IPS-11a (cell line): ENCODE measurements around the gene TMEM126A.
"Not testable (repeated sequence)": the region's sequence is repeated elsewhere in the genome, so short reads cannot be mapped to it uniquely, and the experiment has no call there.

ENCODE experiments used
- H3K4me3 ChIP-seq: one replicate; pipeline ENCODE4 v1.5.1; 2013; ENCODE audit warnings: low read depth, low read length, control low read depth

Gene TMEM126A

DNA sequence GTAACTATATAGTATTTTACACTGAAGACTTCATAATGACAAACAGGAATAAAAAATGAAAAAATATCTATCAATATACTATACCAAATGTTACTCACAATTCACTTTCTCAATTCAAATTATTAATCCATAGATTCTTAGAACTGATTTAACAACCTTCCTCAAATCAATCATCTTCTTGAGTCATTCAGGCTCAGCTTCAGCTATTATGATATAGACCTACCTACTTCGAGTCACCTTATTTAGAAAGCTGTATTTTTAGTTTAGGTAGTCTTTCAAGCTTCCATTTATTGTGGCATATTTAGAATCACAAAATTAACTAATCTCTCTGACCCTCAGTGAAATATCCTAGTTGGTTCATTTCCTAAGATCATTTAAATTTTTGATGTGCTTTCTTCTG lies 9.0 kb downstream of the TMEM126A start:
- no peak overlapping the region for H3K4me3 ChIP-seq

DNA sequence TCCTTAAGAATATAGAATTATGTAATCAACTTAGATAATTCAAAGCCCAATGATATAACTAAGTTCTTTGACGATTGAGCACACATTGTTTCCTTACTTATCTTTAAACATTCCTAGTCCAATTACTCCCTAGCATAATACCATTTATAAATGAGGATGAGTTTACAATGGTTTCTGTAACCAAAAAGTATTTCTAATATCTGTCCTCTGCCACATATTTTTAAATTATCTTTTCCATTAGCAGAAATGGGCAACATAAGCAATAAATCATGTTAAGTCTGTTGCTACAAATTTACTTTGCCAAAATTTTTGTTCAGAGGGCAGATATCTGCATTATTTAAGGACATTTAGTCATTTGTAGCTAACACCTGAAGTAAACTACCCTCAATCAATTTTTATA lies 10.4 kb downstream of the TMEM126A start:
- no peak overlapping the region for H3K4me3 ChIP-seq

DNA sequence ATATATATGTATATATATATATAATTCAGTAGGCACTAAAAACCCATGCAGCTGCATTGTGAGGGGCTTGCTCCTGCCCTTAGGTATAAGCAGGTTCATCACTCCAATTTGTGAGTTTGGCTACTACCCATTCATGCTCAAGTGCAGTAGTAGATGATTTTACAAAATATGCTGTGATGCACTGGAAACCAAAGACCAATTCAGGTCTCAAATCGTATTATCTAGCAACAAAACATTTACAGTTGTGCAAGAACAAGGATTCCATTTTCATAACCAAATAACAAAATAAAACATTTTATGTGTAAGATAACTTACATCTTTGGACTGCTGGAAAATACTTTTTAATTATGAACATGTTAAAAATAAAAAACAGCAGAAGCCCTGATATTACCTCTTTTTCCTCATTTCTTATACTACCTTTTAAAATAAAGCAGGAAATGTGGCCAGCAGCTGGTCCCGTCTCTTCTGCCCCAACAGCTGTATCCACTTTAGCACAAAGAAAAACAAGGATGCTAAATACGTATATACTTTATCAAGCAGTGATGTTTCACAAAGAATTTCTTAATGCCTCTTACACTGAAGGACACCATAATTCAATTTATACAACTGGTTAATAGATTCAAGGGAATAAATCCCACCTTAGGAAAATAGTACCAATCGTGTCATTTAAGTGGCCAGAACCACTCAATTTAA lies 14.4 kb downstream of the TMEM126A start:
- peak overlapping the region; percentile 96 for H3K4me3 ChIP-seq

DNA sequence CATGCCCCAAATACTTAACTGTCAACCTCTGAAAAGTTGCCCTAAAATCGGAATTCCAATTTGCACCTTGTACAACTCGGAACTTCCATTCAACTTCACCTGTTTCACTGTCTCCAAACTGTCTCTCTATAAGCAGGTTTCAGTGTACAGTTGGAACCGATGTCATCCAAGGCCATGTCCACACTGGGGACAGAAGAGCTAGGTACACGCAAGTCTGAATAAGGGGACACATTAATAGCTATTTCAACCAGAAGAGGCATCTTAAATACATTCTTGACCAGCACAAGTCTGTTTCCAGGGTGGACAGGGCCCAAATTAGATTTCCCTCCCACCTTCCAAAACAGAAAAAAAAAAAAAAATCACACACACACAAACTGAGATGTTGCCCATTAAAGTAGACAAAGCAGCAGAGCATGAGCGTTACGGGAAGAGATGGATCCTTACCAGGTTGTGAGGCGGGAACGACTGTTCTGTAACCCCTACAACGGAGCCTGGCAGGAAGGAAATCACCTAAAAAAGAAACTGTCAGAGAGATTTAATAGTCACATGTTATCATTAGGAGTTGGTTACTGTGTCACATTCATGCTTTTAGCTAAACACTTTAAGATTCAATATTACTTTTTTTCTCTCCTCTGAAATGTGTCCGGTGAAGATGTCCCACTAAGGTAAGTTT lies 15.4 kb downstream of the TMEM126A start:
- peak overlapping the region; percentile 96 for H3K4me3 ChIP-seq

DNA sequence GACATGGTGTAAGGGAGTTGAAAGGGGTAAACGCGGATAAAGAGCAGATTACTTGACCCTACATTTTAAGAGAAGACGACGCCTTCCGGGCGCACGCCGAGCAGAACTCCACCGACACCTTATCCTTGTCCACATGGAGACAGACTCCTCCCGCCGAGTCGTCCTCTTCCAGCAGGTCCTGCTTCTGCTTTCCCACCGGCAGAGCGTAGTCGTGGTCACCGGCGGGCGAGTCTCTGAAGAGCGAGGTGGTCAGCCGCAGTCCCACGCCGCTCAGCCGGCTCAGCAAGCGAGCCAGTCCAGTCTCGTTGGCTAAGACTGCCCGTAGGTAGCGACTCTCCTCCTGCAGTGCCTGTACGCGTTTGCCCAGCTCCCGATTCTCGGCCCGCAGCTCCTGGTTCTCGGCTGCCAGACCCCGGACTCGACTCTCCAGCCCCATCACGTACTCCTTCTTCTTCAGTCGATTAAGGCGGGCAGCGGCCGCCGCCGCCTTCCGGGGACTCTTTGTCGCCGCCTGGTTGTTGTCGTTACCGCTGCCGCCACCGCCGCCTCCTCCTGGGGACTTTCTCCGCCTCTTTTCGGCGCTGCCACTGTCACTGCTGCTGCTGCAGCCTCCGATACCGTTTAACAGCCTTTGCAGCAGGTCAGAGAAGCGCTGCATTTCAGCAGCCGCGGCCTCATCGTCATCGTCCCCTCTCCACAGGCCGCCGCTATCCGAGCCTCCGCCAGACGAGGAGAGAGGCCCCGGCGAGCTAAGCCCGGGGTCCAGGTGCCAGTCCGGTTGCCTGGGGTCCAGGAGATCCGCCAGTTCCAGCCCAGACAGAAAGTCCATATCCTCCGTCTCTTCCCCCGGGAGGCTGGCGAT lies 16.2 kb downstream of the TMEM126A start:
- H3K4me3 ChIP-seq: peak overlapping the region; percentile 96

DNA sequence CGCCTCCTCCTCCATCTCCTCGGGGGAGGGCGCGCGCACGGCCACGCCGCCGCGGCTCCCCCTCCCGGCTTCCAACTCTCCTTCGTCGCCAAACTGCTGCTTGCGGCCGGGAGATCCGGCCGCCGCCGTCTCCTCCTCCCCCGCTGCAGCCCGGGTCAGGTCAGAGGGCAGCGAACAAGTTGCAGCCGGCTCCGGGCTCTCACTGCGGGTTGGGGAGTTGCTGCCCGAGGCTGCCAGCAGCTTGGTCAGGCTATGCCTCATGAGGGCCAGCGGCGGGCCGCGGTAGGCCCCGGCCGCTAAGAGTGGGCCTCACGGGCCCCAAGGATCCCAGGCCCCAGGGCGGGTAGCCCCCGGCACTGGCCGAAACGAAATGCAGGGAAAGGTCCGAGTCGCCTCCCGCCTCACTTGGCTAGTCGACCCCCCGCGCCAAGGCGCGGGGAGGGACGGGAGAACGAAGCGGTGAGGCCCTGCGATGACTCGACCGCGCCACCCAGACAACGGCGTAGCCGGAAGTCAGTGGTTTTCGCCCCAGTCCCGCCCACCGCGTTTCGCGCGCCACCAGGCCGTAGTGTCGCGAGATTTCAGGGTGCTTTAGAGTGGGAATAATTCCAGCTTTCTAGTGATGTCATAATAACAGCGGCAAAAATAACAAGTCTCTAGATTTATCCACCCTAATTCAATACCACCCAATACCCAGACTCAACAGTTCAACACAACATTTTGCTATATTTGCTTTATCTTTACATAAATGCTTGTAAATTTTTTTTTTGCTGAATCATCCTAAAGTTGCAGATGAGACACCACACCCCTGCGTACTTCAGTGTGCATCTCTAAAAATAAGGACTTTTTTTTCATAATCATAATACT lies 17.1 kb downstream of the TMEM126A start, which contains the start of gene CREBZF:
TSS of gene CREBZF (minus strand) at position 515 of the 867 bp plus-strand sequence. CDS start at position 261, 254 bp downstream.
- H3K4me3 ChIP-seq: peak within 1 kb of the TSS; percentile 96

DNA sequence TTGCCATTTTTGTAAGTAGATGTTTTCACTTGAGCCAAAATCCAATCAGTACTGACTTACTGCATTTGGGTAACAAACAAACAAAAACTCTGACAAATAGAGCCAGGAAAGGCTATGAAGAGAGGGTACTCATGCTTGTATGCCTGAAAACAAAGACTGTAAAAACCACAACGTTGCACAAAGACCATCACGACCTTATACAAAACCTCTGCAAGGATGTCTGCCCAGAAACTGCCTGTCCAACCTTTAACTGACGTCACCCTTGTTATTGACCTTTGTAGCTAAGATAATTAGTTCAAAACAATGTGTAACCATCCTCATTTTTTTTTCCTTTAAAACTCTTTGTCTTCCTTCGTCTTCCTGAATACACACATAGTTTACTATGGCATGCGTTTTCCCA lies 18.0 kb downstream of the TMEM126A start:
- H3K4me3 ChIP-seq: no peak overlapping the region

DNA sequence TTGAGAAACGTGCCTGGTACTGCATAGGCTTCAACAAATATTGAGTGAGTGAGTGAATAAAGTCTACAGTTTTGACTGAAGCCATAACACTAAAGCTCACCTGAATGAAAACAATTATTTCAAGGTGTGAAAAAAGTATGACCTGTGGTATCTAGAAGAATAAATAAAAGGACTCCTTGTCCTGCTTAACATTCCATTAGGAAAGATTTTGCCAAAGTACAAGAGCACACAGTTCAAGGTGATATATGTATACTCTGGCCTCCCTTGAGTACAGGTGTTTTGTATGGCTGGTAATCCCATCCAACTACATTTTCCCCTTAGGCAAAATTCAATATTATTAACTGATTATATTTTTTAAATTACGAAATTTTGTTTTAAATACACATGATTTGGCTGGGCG lies 18.9 kb downstream of the TMEM126A start:
- H3K4me3 ChIP-seq: no peak overlapping the region

DNA sequence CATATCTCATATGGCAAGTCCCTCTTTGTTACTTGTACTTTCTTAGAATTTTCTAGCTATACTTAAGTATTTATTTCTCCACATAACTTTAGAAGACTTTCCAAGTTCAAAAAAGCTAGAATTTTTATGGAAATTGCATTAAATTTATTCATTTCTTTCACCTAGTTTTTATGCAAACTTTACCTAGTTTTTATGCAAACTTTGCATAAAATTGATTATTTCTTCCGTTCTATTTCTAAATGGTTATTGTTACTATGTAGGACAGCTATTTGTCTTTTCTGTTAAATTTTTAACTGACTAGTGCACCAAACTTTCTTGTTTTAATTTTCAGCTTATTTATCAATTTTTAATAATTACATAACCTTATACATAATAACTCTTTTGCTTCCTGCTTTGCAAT lies 20.4 kb downstream of the TMEM126A start:
- H3K4me3 ChIP-seq: no peak overlapping the region

DNA sequence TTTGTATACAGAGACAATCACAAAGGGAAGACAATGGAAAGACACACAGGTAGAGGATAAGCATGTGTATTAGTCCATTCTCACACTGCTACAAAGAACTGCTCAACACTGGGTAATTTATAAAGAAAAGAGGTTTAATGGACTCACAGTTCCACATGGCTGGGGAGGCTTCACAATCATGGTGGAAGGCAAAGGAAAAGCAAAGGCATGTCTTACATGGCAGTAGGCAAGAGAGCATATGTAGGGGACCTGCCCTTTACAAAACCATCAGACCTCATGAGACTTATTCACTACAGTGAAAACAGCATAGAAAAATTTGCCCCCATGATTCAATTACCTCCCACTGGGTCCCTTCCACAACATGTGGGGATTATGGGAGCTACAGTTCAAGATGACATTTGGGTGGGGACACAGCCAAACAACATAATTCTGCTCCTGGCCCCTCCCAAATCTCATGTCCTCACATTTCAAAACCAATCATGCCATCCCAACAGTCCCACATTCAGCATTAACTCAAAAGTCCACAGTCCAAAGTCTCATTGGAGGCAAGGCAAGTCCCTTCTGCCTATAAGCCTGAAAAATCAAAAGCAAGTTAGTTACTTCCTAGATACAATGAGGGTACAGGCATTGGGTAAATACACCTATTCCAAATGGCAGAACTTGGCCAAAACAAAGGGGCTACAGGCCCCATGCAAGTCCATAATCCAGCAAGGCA lies 23.3 kb downstream of the TMEM126A start:
- not testable (repeated sequence) for H3K4me3 ChIP-seq

DNA sequence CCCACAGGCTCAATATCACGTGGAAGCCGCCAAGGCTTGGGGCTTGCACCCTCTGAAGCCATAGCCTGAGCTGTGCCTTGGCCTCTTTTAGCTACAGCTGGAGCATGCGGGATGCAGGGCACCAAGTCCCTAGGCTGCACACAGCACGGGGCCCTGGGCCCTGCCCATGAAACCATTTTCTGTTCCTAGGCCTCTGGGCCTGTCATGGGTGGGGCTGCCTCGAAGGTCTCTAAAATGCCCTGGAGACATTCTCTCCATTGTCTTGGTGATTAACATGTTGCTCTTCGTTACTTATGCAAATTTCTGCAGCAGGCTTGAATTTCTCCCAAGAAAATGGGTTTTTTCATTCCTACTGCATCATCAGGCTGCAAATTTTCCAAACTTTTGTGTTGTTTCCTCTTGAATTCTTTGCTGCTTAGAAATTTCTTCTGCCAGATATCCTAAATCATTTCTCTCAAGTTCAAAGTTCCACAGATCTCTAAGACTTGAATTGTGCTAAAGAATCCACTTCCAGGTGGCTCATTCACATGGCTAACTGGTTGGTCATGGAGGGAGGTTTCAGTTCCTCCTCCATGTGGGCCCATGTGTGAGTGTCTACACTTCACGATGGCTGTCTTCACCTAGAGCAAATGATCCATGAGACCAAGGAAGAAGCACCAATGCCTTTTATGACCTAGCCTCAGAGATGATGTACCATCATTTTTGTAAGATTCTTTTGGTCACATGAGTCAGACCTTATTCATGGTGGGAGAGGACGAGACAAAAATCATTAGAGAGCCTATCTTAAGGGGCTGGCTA lies 24.5 kb downstream of the TMEM126A start:
- H3K4me3 ChIP-seq: no peak overlapping the region

DNA sequence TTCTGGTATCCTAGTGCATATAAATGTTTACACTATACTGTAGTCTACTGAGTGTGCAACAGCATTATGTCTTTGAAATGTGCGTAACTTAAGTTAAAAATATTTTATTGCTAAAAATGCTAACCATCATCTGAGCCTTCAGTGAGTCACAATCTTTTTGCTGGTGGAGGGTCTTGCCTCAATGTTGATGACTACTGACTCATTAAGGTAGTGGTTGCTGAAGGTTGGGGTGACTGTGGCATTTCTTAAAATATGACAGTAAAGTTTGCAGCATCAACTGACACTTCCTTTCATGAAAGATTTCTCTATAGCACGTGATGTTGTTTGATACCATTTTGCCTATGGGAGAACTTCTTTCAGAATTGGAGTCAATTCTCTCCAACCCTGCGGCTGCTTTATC lies 25.6 kb downstream of the TMEM126A start:
- no peak overlapping the region for H3K4me3 ChIP-seq

DNA sequence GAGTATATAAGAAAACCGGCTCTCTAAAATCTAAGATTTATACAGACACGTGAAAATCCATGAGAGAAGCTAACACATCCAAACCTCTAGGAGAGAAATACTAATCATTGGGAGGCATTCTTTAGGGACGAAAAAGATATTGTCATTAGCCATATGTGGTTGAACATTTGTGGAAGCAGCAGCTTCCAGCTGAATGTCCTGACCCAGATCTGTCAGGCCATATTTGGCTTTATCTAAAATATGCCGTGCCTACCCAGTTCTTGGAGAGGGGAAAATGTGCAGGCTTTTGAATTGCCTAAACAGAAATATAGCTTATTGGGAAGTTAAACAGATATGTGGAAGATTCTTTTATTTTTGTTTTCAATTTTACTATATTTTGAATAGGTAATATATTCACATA lies 31.8 kb downstream of the TMEM126A start:
- H3K4me3 ChIP-seq: no peak overlapping the region

DNA sequence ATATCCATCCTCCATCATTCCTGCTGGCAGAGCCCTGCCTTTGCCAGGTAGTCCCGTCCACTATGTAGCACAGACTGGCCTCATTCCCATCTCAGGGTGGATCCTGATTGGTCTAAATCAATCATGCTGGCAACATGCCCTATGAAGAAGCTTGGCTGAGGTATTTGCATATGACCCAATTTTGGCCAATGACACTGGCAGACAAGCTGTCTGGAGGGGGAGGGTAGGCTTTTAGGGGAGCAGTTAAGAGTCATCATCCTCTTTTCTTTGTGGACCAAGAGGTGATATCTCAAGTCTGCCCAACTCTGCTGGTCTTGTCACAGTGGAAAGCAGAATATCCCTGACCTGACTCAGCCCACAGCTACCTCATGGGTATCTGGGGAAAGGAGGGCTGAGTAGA lies 33.1 kb downstream of the TMEM126A start:
- no peak overlapping the region for H3K4me3 ChIP-seq

DNA sequence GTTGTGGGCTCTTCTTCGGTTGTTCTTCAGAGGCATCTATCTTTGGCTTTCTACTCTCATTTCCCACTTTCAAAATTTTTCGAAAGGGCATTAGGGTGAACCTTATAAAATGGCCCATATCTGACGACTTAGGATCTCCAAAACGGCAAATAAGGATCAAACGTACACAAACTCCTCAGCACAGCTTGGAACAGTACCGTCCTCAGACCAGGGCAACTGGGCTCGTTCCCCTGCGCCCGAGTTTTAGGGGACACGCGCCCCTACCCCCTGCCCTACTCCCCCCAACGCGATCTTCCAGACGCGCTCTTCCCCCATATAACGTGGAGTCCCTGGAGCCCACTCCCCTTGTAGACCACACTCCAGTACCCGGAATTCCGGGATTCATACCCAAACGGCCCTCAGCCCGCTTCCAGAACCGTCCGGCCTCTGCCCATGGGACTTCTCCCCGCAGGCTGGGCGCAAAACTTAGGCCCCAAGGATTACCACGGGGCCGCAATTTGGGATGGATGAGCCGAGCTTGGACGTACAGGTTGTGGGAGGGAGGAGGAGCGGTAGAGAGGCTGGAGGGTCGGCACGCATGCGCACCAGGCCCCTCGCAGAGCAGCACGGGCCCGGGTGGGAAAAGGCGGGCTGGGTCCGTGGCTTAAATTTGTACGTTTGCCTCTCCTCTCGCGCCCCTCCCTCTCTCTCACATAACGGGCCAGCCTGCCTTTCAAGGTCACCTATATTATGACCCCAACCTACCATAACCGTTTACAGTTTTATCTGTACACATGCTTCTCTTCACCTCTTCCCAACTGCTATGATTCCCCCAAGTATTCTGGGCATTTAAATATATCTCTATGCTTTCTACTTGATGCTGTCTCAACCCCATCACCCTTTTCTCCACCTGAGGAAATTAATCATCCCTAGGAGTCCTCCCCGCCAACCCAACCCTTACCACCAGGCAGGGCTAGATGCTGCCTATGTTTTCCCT lies 34.9 kb downstream of the TMEM126A start:
- no peak overlapping the region for H3K4me3 ChIP-seq

DNA sequence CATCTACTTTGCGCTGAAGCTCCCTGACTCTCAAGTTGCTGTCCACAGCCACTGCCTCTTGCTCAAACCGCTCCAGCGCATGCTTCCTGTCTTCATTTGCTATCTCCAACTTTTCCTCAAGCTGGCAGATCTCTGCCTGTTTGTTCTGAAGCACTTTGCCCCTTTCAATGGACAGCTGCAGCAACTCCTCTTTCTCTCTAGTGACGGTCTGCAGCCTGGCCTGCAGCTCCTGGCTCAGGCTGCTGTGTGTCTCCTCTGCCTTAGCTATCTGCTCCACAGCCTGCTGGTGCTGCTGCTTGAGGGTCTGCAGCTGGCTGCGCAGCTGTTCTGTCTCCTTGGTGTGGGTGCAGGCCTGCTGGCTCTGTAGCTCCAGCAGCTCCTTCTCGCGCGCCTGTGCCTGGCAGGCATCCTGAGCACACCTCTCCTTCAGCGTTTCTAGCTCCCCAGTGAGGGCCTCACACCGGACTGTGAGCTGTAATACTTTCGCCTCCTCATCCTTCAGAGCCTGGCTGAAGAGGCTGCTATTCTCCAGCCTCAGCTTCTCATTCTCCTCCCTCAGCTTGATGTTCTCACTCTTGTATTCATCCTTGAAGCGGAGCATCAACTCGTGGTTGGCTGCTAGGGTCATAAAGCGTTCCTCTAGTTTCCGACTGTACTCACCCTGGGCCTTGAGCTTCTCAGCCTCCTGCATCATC lies 37.5 kb downstream of the TMEM126A start:
- no peak overlapping the region for H3K4me3 ChIP-seq

DNA sequence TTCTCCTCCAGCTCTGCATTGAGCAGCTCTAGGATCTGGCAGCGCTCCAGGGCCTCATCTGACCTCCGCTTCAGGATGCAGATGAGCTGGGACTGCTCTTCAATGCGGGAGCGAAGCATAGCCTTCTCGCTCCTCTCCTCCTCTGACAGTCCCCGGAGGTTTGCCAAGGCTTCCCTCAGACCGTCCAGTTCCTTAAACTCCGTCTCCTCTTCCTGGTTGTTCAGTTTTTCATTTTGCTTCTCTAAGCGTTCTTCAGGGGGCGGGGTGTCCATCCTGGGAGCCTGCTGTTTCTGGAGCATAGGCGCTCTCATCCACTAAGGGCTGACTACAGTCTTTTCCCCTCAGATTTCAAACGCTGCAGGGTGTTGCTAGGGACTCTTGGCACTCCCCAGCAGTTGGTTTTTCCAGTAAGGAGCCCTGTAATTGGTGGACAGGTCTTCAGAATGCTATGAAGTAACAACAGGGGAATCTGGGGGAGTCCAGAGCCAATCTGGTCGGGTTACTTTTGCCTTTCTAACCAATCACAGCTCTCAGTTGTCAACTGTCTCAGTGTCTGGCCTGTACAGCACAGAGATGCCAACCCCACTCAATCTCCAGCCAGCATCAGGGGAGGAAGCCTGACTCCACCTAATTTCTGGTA lies 38.2 kb downstream of the TMEM126A start, which contains the start of gene CCDC89:
TSS of gene CCDC89 (minus strand) at position 376 of the 640 bp plus-strand sequence. CDS start at position 311, 65 bp downstream.
- no peak within 1 kb of the TSS for H3K4me3 ChIP-seq
